HCT116 (cell line): Measurements from ENCODE around the gene MAP3K21. TPM values are rescaled to one million over a fixed set of nuclear protein-coding genes. Genes with fewer than 3 reads are reported as not detected.

Source experiments
- ATAC-seq: fragments of 200-7000 bp; cut with Tn5 transposase; 2 replicates; pipeline ENCODE4 v1.9.1; 2020; ENCODE audit warnings: mild to moderate bottlenecking, moderate library complexity
- Bru-seq: library from RNA; stranded (reverse); fragments of 400-500 nt; gene quantifications from one replicate; lab custom pipeline; 2021; lab: Mats Ljungman, UMichigan
- BruChase-seq, 2 experiments: library from RNA; stranded (reverse); fragments of 400-500 nt; gene quantifications; one replicate each; lab custom pipeline; 2021; lab: Mats Ljungman, UMichigan
- BruUV-seq: library from RNA; stranded (reverse); fragments of 400-500 nt; replicated peaks from 2 replicates; lab custom pipeline; 2021; lab: Mats Ljungman, UMichigan
- CTCF ChIA-PET: fragments of 300-600 bp; sonication (Branson Sonifier 250); formaldehyde crosslinking; loops from one replicate; lab custom pipeline; 2021; ENCODE audit warnings: antibody characterized with exemption; lab: Charles Lee
- POLR2A ChIA-PET: fragments of 300-600, 350-600 bp; sonication (Branson Sonifier 250); formaldehyde crosslinking; loops from one replicate; lab custom pipeline; 2021; ENCODE audit warnings: antibody characterized with exemption; lab: Charles Lee
- RAD21 ChIA-PET, 2 experiments: fragments of 300-600 bp; sonication (Branson Sonifier 250); formaldehyde crosslinking; loops; one replicate each; lab custom pipeline; 2023; ENCODE audit warnings: low total read pairs in 2 of 2; ENCODE audit not compliant: uncharacterized antibody in 2 of 2, unreplicated experiment in 2 of 2, low non-redundant PET in 1 of 2; lab: Charles Lee
- DNase-seq: peaks from one replicate; pipeline ENCODE4 v3.0.0-alpha.2; 2010; ENCODE audit warnings: low read depth, low spot score
- H2AFZ ChIP-seq: fragments of 200-600 bp; shearing (Covaris generic), sonication (generic); 2 replicates; pipeline ENCODE4 v1.6.1; 2017; ENCODE audit warnings: low read depth, mixed run types, mixed read lengths, antibody characterized with exemption, low read length; ENCODE audit not compliant: poor library complexity, severe bottlenecking
- H3K27ac ChIP-seq: 2 replicates; pipeline ENCODE4 v1.5.1; 2012; ENCODE audit warnings: low read depth, low read length
- H3K27me3 ChIP-seq: fragments of 200-600 bp; sonication (generic); 2 replicates; pipeline ENCODE4 v1.6.1; 2016; ENCODE audit warnings: mixed run types, low read length, mixed read lengths; ENCODE audit not compliant: insufficient read depth
- H3K36me3 ChIP-seq, 2 experiments: fragments of 200-500 bp in 1 of 2; fragments of 200-600 bp in 1 of 2; sonication (Bioruptor generic) in 1 of 2; sonication (generic) in 1 of 2; 2 replicates each; pipeline versions ENCODE4 v1.5.1 to v1.6.1; 2014 to 2016; ENCODE audit warnings: low read length in 2 of 2, inconsistent platforms in 1 of 2, mixed read lengths in 1 of 2, mixed run types in 1 of 2; ENCODE audit not compliant: insufficient read depth in 2 of 2, control insufficient read depth in 1 of 2
- H3K4me1 ChIP-seq, 2 experiments: fragments of 200-600 bp in 1 of 2; sonication (generic) in 1 of 2; 2 replicates each; pipeline versions ENCODE4 v1.5.1 to v1.6.1; 2012 to 2017; ENCODE audit warnings: low read length in 2 of 2, inconsistent platforms in 1 of 2, mild to moderate bottlenecking in 1 of 2, mixed read lengths in 1 of 2, mixed run types in 1 of 2, moderate library complexity in 1 of 2; ENCODE audit not compliant: insufficient read depth in 2 of 2, control insufficient read depth in 1 of 2
- H3K4me2 ChIP-seq: fragments of 200-600 bp; sonication (generic); 2 replicates; pipeline ENCODE4 v1.6.1; 2017; ENCODE audit warnings: mixed run types, low read length, mixed read lengths
- H3K4me3 ChIP-seq, 2 experiments: fragments of 200-600 bp in 1 of 2; sonication (generic) in 1 of 2; replicated peaks in 1 of 2; 2 replicates each; pipeline ENCODE4 v1.5.1; 2011 to 2016; ENCODE audit warnings: low read length in 2 of 2, control low read depth in 1 of 2, low read depth in 1 of 2, mild to moderate bottlenecking in 1 of 2, mixed read lengths in 1 of 2, mixed run types in 1 of 2
- H3K79me2 ChIP-seq: fragments of 200-600 bp; sonication (generic); 2 replicates; pipeline ENCODE4 v1.6.1; 2017; ENCODE audit warnings: mild to moderate bottlenecking, mixed run types, low read length, moderate library complexity, mixed read lengths; ENCODE audit not compliant: insufficient read depth
- H3K9ac ChIP-seq: fragments of 200-600 bp; sonication (generic); 2 replicates; pipeline ENCODE4 v1.6.1; 2016; ENCODE audit warnings: low read length, mixed read lengths
- H3K9me2 ChIP-seq: fragments of 200-600 bp; sonication (generic), shearing (Covaris generic); 2 replicates; pipeline ENCODE4 v1.6.1; 2017; ENCODE audit warnings: mixed run types, mild to moderate bottlenecking, moderate library complexity; ENCODE audit not compliant: insufficient read depth
- H3K9me3 ChIP-seq, 2 experiments: fragments of 200-500 bp in 1 of 2; fragments of 200-600 bp in 1 of 2; sonication (Bioruptor generic) in 1 of 2; sonication (generic) in 1 of 2; 2 replicates each; pipeline ENCODE4 v1.6.1; 2014 to 2017; ENCODE audit warnings: low read length in 2 of 2, mixed read lengths in 2 of 2, inconsistent platforms in 1 of 2, low read depth in 1 of 2, mild to moderate bottlenecking in 1 of 2, mixed run types in 1 of 2, moderate library complexity in 1 of 2; ENCODE audit not compliant: control insufficient read depth in 1 of 2, insufficient read depth in 1 of 2
- H4K20me1 ChIP-seq: fragments of 200-600 bp; sonication (generic), shearing (Covaris generic); 2 replicates; pipeline ENCODE4 v1.6.1; 2017; ENCODE audit warnings: mixed run types, mild to moderate bottlenecking, moderate library complexity; ENCODE audit not compliant: insufficient read depth
- FOSL1 ChIP-seq: IDR thresholded peaks from 2 replicates; pipeline ENCODE4 v1.6.1; 2012; ENCODE audit warnings: low read depth
- POLR2A ChIP-seq: IDR thresholded peaks from 2 replicates; pipeline ENCODE4 v1.7.0; 2011; ENCODE audit warnings: borderline replicate concordance; ENCODE audit not compliant: insufficient read depth, insufficient read length; ENCODE audit errors: extremely low read depth
- POLR2AphosphoS5 ChIP-seq: IDR thresholded peaks from 2 replicates; pipeline ENCODE4 v1.6.1; 2011; ENCODE audit warnings: mild to moderate bottlenecking, low read depth, low read length, moderate library complexity
- SIN3A ChIP-seq: IDR thresholded peaks from 2 replicates; pipeline ENCODE4 v1.6.1; 2012; ENCODE audit warnings: low read depth
- intact Hi-C: fragments of 100-400 bp; cut with micrococcal nuclease; formaldehyde crosslinking; loops from 2 replicates; pipeline ENCODE4 v1.10.0; 2022
- long read RNA-seq: library from polyadenylated mRNA; unstranded; transcript quantifications from one replicate; pipeline ENCODE4 v2.0.0, GENCODE V29; 2021; ENCODE audit not compliant: unreplicated experiment
- polyA plus RNA-seq: library from polyadenylated mRNA; unstranded; fragments of >200 nt; gene quantifications from 2 replicates; pipeline ENCODE4 v1.2.1, GENCODE V29; 2012; ENCODE audit warnings: missing spikeins
- total RNA-seq: library from RNA; stranded (reverse); gene quantifications from one replicate; pipeline ENCODE4 v1.2.1, GENCODE V29; 2021; ENCODE audit not compliant: unreplicated experiment

MAP3K21 gene
- total RNA-seq (19.1 TPM), Bru-seq, nascent RNA (percentile 81 among the genes with signal in this experiment), BruChase-seq, experiment 1, labeled RNA remaining after a 6-hour chase (percentile 75 among the genes with signal in this experiment), BruChase-seq, experiment 2, labeled RNA remaining after a 2-hour chase (percentile 78 among the genes with signal in this experiment)
- 7.2 TPM in 2 replicates for polyA plus RNA-seq
- long read RNA-seq, full-length matches to known transcripts, result 10 of 36 reads
- long read RNA-seq, partial matches to known transcripts, result 19 of 36 reads
- long read RNA-seq, other reads (novel, unspliced or antisense), result 7 of 36 reads

DNA sequence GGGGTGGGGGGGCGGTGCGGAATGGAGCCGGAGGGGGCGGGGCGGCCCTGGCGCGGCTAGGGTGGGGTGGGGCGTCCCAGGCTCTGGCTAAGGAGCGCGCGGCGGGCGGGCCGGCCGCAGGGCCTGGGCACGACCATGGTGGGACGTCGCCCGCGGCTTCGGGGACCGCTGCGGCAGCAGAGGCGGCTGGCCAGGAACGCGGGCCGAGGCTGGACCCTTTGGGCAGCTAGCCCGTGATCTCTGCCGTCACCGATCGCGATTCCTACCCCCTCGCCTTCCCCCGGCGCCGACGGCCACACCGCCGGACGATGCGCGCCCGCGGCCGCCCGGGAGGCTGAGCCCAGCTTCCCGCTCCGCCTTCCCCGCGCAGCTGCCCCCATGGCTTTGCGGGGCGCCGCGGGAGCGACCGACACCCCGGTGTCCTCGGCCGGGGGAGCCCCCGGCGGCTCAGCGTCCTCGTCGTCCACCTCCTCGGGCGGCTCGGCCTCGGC is at the start of gene MAP3K21:
Gene MAP3K21, plus strand, starts transcription at position 74 of the 491 bp plus-strand sequence. Its CDS starts 305 bp downstream, at position 379.
- H3K79me2 ChIP-seq, result peaks cover 42% of the 10 kb centered on the region
- H3K9me3 ChIP-seq, result no peaks in the 10 kb centered on the region
- peak within 1 kb of the TSS; percentile 94 for H2AFZ ChIP-seq
- peaks cover 9 to 20% of the 10 kb centered on the region in 2 experiments for H3K4me1 ChIP-seq
- ChIA-PET CTCF (no interaction called here), RAD21 (no interaction called here), POLR2A (interaction anchor here (1.1 kb wide), 1 partner anchor 15 kb away, joined by 3 read pairs; no protein-coding TSS in a partner anchor)
- no peaks in the 10 kb centered on the region for H4K20me1 ChIP-seq
- H3K4me3 ChIP-seq, result peak within 1 kb of the TSS; percentile 69 to 83
- no peaks in the 10 kb centered on the region for H3K36me3 ChIP-seq
- no peak for DNase-seq
- intact Hi-C loops, result no loop called here
- H3K4me2 ChIP-seq, result peak within 1 kb of the TSS; percentile 94
- H3K9ac ChIP-seq, result peak within 1 kb of the TSS; percentile 82
- ATAC-seq, result peak; percentile 61
- H3K9me2 ChIP-seq, result no peaks in the 10 kb centered on the region
- no TSS peak for BruUV-seq
- no peaks in the 10 kb centered on the region for H3K27me3 ChIP-seq
- TF ChIP-seq POLR2AphosphoS5 (peak; percentile 91), SIN3A (no peak), POLR2A (peak; percentile 48)
- H3K27ac ChIP-seq, result peak within 1 kb of the TSS; percentile 80

DNA sequence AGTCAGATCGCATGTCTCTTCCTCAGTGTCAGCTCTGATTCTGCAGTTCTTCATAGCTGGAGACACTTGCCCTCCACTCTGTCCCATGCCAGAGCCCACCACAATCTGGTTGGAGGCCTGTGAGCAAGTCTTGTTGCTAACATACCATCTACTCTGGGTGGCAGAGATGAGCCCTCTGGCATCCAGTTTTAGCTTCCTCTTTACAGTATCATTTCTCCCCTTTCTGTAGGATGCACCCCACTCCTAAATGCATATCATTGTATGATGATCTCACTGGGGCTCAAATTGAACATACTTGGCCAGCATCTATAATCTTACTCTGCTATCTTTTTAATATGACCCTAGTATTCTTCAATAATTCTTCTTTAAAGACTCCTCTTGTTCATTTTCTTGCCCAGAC is 48.9 kb upstream of the MAP3K21 start:
- Histone ChIP-seq H3K9me3 (no peaks in the 10 kb centered on the region), H3K36me3 (no peaks in the 10 kb centered on the region), H3K4me2 (no peak overlapping the region)
- TF ChIP-seq FOSL1, result no peak
- no peak for TF ChIP-seq POLR2AphosphoS5
- TF ChIP-seq, all 23 proteins: peak for 0
- Histone ChIP-seq H3K9me2 (no peaks in the 10 kb centered on the region), H2AFZ (no peak overlapping the region), H4K20me1 (no peaks in the 10 kb centered on the region), H3K4me1 (no peaks in the 10 kb centered on the region), H3K27ac (no peak overlapping the region), H3K9ac (no peak overlapping the region), H3K27me3 (no peaks in the 10 kb centered on the region), H3K4me3 (no peak overlapping the region), H3K79me2 (peaks cover 18% of the 10 kb centered on the region; the same call in 1 of the 2 replicates)
- ATAC-seq (no peak), DNase-seq (no peak)
- CTCF ChIA-PET, result no interaction called here
- intact Hi-C loops, result no loop called here
- BruUV-seq, result no TSS peak
- POLR2A ChIA-PET, result no interaction called here
- RAD21 ChIA-PET, result no interaction called here
